Gastroesophageal sphincter (tissue), 4 donors: ENCODE measurements around the gene CFAP69. TPM values are rescaled to one million over a fixed set of nuclear protein-coding genes. Genes with fewer than 3 reads are reported as not detected.
A peak's percentile ranks its signal among the peaks of the same experiment; 100 is the strongest.
"Not testable (repeated sequence)": the region's sequence is repeated elsewhere in the genome, so short reads cannot be mapped to it uniquely, and the experiment has no call there.

Source experiments
- ATAC-seq: fragments of 150-250 bp; one replicate; pipeline ENCODE4 v1.9.1; 2016; ENCODE audit warnings: mild to moderate bottlenecking, moderate library complexity
- H3K27ac ChIP-seq, 4 donors: fragments of 200-600 bp; sonication (generic) in 3 of 4; 1 replicate in 3 of 4; 2 replicates in 1 of 4; pipeline ENCODE4 v1.5.1; 2016 to 2019
- H3K27me3 ChIP-seq: fragments of 200-600 bp; sonication (generic); one replicate; pipeline ENCODE4 v1.5.1; 2019
- H3K36me3 ChIP-seq, 2 donors: fragments of 200-600 bp; sonication (generic); one replicate each; pipeline ENCODE4 v1.5.1; 2019; ENCODE audit warnings: control low read depth in 1 of 2
- H3K4me1 ChIP-seq, 3 donors: fragments of 200-600 bp; sonication (generic); 1 replicate in 2 of 3; 2 replicates in 1 of 3; pipeline ENCODE4 v1.5.1; 2016 to 2019; ENCODE audit warnings: control low read depth in 2 of 3
- H3K4me3 ChIP-seq, 2 donors: fragments of 200-600 bp; sonication (generic); one replicate each; pipeline ENCODE4 v1.5.1; 2019; ENCODE audit warnings: mild to moderate bottlenecking in 1 of 2, moderate library complexity in 1 of 2
- H3K9me3 ChIP-seq, 3 donors: fragments of 200-600 bp; sonication (generic); one replicate each; pipeline ENCODE4 v1.5.1; 2017 to 2019; ENCODE audit warnings: control low read depth in 2 of 3
- EP300 ChIP-seq: sonication (generic); formaldehyde crosslinking; IDR thresholded peaks from one replicate; pipeline ENCODE4 v1.6.1; 2017; ENCODE audit warnings: antibody characterized with exemption, mild to moderate bottlenecking
- POLR2A ChIP-seq, 2 donors: fragments of 450-650 bp; IDR thresholded peaks; one replicate each; pipeline ENCODE4 v1.6.1; 2017; ENCODE audit warnings: antibody characterized with exemption in 2 of 2, mild to moderate bottlenecking in 2 of 2, moderate library complexity in 1 of 2
- POLR2AphosphoS5 ChIP-seq: sonication (generic); formaldehyde crosslinking; IDR thresholded peaks from one replicate; pipeline ENCODE4 v1.6.1; 2017; ENCODE audit warnings: antibody characterized with exemption
- WGBS, 2 donors: methylation state at CpG; one replicate each; pipeline ENCODE4 v1.1.5; 2018; ENCODE audit warnings: low coverage in 1 of 2; 5-methylcytosine and 5-hydroxymethylcytosine counted together
- total RNA-seq, 4 donors: library from RNA; depleted of rRNA; stranded (reverse); fragments of >200 nt; gene quantifications; one replicate each; pipeline ENCODE4 v1.1.0, GENCODE V29; 2016
- TF ChIP-seq, protein P1 (sequence below), 4 experiments: fragments of 200-600 bp in 2 of 4; fragments of 450-650 bp in 2 of 4; sonication (generic) in 1 of 4; IDR thresholded peaks; one replicate each; pipeline ENCODE4 v1.5.1; 2017 to 2019; ENCODE audit warnings: antibody characterized with exemption in 4 of 4, mild to moderate bottlenecking in 2 of 4, moderate library complexity in 2 of 4

Gene CFAP69
- total RNA-seq, 4 donors from 2014 or later, result 6.1 to 11.5 (median 7.2) TPM

DNA sequence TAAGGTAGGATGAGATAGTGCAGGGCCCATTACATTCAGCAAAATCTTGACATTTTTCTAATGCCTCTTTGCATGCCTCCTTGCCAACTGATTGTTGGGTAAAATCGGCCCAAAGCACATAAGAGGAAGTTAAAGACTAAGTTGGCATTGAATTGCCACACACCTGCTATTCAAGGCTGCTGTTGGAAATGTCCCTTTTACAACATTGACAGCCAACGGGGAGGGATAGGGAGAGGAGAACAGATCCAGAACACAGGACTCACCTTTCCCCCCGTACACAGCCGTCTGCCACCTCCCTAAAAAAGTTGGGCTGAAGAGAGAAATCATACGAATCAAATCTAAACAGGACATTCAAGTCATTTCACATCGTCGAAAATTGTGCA is 75.4 kb downstream of the CFAP69 start:
- Histone ChIP-seq H3K27ac (no peak overlapping the region), H3K36me3 (no peaks in the 10 kb centered on the region), H3K27me3 (peaks cover 46% of the 10 kb centered on the region), H3K9me3 (no peaks in the 10 kb centered on the region), H3K4me1 (peaks cover 0 to 10% (median 5%) of the 10 kb centered on the region in 3 donors), H3K4me3 (no peak overlapping the region)
- 23 to 45% methylated on average over 6 of the region's 7 CpGs for WGBS, 2 donors
- ATAC-seq, result no peak
- TF ChIP-seq POLR2AphosphoS5 (no peak), EP300 (no peak), POLR2A (IDR thresholded peaks at IDR 0.05) (no peak)
- TF ChIP-seq, protein P1, sequence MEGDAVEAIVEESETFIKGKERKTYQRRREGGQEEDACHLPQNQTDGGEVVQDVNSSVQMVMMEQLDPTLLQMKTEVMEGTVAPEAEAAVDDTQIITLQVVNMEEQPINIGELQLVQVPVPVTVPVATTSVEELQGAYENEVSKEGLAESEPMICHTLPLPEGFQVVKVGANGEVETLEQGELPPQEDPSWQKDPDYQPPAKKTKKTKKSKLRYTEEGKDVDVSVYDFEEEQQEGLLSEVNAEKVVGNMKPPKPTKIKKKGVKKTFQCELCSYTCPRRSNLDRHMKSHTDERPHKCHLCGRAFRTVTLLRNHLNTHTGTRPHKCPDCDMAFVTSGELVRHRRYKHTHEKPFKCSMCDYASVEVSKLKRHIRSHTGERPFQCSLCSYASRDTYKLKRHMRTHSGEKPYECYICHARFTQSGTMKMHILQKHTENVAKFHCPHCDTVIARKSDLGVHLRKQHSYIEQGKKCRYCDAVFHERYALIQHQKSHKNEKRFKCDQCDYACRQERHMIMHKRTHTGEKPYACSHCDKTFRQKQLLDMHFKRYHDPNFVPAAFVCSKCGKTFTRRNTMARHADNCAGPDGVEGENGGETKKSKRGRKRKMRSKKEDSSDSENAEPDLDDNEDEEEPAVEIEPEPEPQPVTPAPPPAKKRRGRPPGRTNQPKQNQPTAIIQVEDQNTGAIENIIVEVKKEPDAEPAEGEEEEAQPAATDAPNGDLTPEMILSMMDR (IDR thresholded peaks at IDR 0.05), result no peak

DNA sequence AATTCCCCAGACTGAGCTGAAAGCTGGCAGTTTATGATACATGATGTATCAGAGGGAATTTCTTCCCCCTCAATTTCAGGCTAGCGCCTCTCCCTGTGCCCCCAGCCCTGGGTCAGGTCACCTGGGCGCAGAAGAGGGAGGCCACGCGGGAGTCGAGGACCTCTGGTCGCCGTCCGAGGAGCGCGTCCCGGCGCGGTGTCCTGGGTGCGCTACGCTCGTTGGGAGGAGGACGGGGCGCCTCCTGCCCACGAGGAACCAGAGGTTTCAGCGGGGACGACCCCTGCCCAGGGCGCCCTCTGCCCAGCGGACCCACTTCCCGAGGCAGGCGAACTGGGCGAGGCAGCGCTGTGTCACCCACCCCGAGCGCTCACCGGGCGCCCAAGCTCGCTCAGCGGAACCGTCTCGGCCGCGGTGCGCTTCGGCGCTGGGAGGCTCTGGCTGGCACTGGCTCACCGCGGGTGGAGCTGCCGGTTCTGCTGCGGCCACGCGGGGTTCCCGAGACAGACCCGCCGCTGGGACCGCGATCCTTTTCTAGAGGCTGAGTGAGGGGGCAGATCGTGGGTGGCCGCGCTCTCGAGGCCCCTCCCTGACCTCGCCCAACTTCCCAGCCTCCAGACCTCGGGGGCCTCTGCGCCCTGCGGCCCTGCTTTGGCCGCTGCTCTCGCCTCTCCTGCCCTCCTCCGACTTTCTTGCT is 76.0 kb downstream of the CFAP69 start, which contains the start of gene FAM237B:
TSS of gene FAM237B (minus strand) at position 504 of the 694 bp plus-strand sequence. CDS start 1,556 bp downstream, outside the sequence.
- no peak within 1 kb of the TSS for H3K27ac ChIP-seq
- H3K9me3 ChIP-seq, result no peaks in the 10 kb centered on the region
- peaks cover 50% of the 10 kb centered on the region for H3K27me3 ChIP-seq
- H3K4me1 ChIP-seq, result peaks cover 0 to 10% (median 5%) of the 10 kb centered on the region in 3 donors
- H3K4me3 ChIP-seq, result peak within 1 kb of the TSS in 1 of 2 donors; percentile 31
- no peaks in the 10 kb centered on the region for H3K36me3 ChIP-seq
- WGBS, 2 donors, result 2% methylated on average over 7 of the region's 62 CpGs; no CpG with 5 or more reads in 1 of the 2 donors
- no peak for ATAC-seq
- TF ChIP-seq EP300 (no peak), POLR2AphosphoS5 (no peak)

DNA sequence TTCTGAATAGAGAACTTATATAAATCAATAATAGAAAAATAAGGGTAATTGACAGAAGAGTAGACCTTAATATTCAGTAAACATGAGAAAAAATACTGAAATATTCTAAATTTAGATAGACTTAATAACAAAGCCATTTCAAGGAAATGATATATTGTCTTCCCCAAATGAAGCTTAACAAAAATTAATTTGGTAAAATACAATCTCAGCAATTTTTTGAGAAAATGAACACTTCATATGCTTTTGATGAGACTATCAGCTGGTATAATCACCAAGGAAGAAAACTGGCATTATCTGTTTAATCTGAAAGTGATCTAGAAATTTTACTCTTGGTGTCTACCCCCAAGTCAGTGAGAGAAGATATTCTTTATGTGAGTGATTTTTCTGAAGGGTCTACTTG is 77.9 kb downstream of the CFAP69 start:
- Histone ChIP-seq H3K4me1 (peaks cover 0 to 10% (median 5%) of the 10 kb centered on the region in 3 donors), H3K27ac (no peak overlapping the region), H3K27me3 (peaks cover 50% of the 10 kb centered on the region), H3K9me3 (no peaks in the 10 kb centered on the region), H3K4me3 (no peak overlapping the region), H3K36me3 (no peaks in the 10 kb centered on the region)
- TF ChIP-seq, protein P1 (IDR thresholded peaks at IDR 0.05), result no peak
- TF ChIP-seq POLR2A (IDR thresholded peaks at IDR 0.05), result no peak
- no peak for TF ChIP-seq POLR2AphosphoS5
- no peak for TF ChIP-seq EP300
- no peak for ATAC-seq

DNA sequence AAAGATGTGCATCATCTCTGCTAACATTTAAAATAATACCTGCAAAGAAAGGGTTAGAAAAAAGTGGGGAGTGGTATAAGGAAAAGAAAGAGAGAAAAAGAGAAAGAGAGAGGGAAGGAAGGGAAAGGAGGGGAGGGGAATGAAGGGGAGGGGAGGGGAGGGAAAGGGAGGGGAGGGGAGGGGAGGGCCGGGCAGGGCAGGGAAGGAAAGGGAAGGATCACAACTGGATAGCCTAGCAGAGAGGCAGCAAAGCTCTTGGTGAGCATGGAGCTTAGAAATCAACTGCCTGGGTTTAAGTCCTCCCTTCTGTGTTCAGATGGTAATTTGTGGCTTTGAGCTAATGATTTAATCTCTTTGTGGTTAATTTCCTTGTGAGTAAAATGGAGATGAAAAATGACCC is 81.5 kb downstream of the CFAP69 start:
- H3K4me3 ChIP-seq, result no peak overlapping the region
- WGBS, 2 donors, result 0 to 10% methylated on average over 1 of the region's 1 CpG
- H3K36me3 ChIP-seq, result no peaks in the 10 kb centered on the region
- TF ChIP-seq POLR2AphosphoS5 (no peak), EP300 (no peak), POLR2A (IDR thresholded peaks at IDR 0.05) (no peak)
- TF ChIP-seq, protein P1 (IDR thresholded peaks at IDR 0.05), result no peak
- no peaks in the 10 kb centered on the region for H3K9me3 ChIP-seq
- ATAC-seq, result no peak
- H3K4me1 ChIP-seq, result peaks cover 0 to under 1% (median 0%) of the 10 kb centered on the region in 3 donors
- no peak overlapping the region for H3K27ac ChIP-seq
- H3K27me3 ChIP-seq, result peaks cover 30% of the 10 kb centered on the region

DNA sequence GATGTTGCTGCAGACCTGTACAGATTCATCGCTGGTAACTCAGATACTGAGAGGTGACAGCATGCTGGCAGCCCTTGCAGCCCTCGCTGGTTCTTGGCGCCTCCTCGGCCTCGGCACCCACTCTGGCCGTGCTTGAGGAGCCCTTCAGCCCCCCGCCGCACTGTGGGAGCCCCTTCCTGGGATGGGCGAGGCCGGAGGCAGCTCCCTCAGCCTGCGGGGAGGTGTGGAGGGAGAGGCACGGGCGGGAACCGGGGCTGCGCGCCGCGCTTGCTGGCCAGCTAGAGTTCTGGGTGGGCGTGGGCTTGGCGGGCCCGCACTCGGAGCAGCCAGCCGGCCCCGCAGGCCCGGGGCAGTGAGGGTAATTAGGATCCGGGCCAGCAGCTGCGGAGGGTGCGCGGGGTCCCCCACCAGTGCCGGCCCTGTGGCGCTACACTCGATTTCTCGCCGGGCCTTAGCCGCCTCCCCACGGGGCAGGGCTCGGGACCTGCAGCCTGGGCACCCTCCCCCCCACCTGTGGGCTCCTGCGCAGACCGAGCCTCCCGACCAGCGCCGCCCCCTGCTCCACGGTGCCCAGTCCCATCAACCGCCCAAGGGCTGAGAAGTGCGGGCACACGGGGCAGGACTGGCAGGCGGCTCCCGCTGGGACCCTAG is 89.3 kb downstream of the CFAP69 start:
- H3K36me3 ChIP-seq, result no peaks in the 10 kb centered on the region
- H3K9me3 ChIP-seq, result no peaks in the 10 kb centered on the region
- ATAC-seq, result no peak
- H3K4me1 ChIP-seq, result no peaks in the 10 kb centered on the region
- H3K27me3 ChIP-seq, result peaks cover 32% of the 10 kb centered on the region
- H3K4me3 ChIP-seq, result no peak overlapping the region
- 52 to 92% methylated on average over 3 to 6 of the region's 48 CpGs for WGBS, 2 donors
- no peak overlapping the region for H3K27ac ChIP-seq
- TF ChIP-seq POLR2A (IDR thresholded peaks at IDR 0.05), result no peak
- TF ChIP-seq, protein P1 (IDR thresholded peaks at IDR 0.05), result no peak
- TF ChIP-seq POLR2AphosphoS5, result no peak
- TF ChIP-seq EP300, result no peak

DNA sequence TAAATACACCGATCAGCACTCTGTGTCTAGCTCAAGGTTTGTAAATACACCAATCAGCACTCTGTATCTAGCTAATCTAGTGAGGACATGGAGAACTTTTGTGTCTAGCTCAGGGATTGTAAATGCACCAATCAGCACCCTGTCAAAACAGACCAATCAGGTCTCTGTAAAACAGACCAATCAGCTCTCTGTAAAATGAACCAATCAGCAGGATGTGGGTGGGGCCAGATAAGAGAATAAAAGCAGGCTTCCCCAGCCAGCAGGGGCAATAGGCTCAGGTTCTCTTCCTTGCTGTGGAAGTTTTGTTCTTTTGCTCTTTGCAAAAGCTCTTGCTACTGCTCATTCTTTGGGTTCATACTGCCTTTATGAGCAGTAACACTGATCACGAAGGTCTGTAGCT is 90.0 kb downstream of the CFAP69 start:
- H3K9me3 ChIP-seq, ATAC-seq, H3K36me3 ChIP-seq, H3K4me1 ChIP-seq, H3K4me3 ChIP-seq, H3K27ac ChIP-seq: not testable (repeated sequence)
- 80% methylated on average over 1 of the region's 2 CpGs for WGBS, 2 donors
- H3K27me3 ChIP-seq, result peaks cover 32% of the 10 kb centered on the region
